GM19397 (cell line): ENCODE data around the gene PARP4.
"Not testable (repeated sequence)": the region's sequence is repeated elsewhere in the genome, so short reads cannot be mapped to it uniquely, and the experiment has no call there.

Experiments
- ATAC-seq: cut with Tn5 transposase; IDR thresholded peaks from one replicate; pipeline ENCODE4 v1.9.1; 2021; ENCODE audit warnings: mild to moderate bottlenecking, moderate library complexity; ENCODE audit not compliant: unreplicated experiment

PARP4 gene

DNA sequence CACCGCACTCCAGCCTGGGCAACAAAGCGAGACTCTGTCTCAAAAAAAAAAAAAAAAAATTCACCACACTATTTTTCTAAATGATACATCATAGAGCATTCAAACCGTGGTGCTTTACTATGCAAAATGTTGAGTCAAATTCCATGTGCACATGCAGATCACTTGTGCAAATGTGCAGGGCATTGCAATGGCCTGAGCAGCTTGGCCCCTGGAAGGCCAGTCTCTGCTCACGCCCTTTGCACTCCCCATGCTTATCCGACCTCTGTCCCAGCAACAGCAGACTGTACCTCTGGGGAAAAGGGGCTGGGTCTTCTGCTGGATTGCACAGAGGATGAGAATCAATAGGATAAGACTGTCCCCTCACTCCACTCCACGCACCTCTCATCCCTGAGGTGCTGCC, 58.5 kb downstream of the PARP4 start:
- ATAC-seq, result no peak

DNA sequence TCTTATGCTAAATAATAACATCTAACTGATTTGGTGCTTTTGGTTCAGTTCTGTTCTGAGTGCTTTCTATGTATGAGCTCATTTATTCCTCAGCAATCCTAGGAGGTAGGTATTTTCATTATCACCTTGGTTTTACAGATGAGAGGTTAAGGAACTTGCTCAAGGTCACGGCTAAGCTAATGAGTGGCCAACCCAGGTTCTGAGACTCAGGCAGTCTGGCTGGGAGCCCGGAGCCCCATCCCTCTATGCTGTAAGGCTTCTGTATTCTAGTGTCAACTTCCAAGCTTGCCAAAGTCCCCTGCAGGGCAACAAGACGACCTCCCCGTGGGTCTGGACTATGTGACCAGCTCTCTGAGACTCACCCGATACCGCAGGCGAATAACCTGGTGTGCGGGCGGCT, 60.5 kb downstream of the PARP4 start:
- ATAC-seq, result no peak

DNA sequence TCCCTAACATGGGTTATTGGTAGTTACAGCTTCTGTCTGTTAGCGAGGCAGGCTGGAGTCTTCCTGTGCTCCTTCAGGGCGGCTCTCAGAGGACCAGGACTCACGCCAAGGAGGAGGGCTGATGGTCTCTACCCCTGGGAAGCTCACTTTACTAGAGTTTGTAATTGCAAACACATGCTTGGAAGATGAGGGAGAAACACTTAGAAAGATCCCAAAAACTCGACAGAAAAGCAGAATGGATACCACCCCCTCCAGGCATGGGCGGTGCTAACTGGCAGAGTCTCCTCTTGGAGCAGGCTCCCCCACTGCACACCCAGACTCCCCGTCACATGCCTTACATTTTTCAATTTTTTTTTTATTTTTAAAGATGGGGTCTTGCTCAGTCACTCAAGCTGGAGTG, 62.0 kb downstream of the PARP4 start:
- no peak for ATAC-seq

DNA sequence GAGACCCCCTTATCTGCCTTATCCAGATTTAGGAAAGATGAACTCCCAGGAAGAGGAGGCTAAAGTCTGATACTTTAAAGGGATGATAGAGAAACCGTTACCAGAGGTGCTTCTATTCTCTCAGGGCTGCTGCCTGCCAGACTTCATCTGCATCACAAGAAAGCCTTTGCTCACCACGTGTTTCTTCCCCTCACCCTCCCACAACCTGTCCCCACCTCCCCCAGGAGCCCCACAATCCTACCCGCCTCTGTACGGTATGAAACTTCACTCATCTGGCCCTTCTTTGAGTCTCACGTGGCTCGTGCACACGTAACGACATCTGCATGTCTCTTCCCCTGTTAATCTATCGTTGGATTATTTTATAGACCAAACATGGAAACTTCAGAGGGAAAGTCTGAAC, 67.7 kb downstream of the PARP4 start:
- ATAC-seq, result not testable (repeated sequence)

DNA sequence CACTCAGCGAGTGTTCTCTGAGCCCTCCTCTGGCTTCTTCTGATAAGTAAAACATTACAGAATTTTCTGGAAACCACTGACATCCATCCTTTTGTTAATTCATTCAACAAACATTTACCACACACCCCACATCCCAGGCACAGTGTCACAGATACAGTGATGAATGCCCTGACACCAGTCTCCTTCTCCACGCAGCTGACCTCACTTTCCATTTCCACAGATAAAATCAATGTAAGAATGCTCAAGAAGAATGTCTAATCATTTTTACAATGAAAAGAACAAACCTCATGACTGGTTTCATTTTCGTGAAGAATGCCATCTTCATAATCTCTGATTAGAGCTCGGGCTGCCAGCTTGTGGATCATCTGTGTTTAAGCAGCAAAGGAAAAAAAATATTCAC, 69.2 kb downstream of the PARP4 start:
- ATAC-seq, result no peak

DNA sequence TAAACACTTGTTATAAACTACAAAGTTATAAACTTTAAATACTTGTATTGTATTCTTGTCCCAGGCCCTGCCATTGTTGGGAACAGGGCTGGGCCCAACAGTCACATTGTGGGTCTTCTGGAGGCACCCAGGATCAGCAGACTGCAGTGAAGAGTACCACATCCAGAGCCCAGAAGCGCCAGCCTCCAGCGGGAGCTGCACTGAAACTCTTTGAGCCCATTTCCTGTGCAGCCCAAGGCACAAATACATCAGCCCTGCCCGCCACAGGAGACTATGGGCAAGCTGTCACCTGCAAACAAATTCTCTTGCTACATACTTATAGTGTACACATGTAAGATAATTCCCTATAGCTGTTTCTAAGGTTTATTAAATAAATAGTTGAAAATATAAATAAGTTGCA, 86.5 kb downstream of the PARP4 start:
- ATAC-seq, result not testable (repeated sequence)

DNA sequence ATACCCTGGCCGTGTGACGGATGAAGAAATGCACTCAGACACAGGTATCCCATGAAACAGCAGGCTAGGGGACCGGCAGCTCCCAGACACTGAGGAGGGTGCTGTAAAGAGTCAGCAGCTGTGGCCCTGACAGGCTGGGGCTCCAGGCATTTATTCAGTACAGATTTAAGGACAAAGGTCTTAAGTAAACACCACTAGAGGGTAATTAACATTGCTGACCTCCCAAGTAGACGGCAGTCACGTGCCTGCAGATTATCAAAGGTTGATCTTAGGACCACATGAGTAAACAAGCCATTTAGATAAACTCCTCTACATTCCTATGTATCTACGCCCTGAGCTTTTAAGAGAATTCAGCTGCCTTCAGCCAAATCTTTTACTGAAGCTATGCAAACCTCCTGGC, 92.9 kb downstream of the PARP4 start:
- not testable (repeated sequence) for ATAC-seq

DNA sequence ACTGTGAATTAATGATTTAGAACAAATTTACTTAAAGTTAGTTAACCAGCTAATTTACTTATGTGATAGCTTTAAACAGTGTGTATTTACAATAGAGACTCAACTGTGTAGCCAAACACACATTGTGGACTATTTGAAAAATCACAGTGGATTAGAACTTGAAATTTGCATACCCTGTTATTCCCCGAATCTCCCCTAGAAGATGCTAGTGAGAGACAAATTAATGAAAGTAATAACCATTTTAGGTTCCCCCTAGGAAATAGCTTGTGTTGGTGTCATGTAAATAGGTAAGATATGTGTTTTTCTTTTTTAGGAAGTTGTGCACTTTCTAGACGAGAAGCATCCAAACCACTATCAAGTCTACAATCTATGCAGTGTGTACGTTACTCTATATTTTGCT, 104.7 kb downstream of the PARP4 start:
- ATAC-seq, result no peak

DNA sequence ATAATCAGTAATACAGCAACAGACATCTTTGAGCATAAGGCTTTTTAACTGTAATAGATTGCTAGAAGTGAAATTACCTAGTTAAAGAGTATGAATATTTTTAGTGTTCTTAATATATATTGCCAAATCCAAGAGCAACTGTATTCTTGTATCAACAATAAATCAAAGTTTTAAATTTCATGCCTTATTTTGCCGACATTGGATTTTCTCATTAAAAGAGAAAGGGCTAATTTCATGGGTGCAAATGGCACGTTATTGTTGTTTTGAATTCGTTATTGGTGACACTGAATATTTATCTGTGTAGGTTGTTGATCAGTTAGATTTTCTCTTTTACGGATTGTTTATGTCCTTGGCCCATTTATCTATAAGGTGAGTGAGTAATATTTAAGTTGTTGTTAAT, 106.1 kb downstream of the PARP4 start:
- ATAC-seq, result no peak

DNA sequence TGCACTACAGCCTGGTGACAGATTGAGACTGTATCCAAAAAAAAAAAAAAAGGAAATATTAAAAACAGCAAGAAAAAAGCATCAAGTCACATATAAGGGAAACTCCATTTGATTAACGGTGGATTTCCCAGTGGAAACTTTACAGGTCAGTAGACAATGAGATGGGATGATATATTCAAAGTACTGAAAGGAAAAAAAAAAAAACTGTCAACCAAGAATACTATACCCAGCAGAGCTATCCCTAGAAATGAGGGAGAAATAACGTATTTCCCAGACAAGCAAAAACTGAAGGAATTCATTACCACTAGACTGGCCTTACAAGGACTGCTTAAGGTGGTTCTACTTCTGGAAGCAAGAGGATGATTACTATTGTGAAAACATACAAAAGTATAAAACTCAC, 115.8 kb downstream of the PARP4 start:
- no peak for ATAC-seq

DNA sequence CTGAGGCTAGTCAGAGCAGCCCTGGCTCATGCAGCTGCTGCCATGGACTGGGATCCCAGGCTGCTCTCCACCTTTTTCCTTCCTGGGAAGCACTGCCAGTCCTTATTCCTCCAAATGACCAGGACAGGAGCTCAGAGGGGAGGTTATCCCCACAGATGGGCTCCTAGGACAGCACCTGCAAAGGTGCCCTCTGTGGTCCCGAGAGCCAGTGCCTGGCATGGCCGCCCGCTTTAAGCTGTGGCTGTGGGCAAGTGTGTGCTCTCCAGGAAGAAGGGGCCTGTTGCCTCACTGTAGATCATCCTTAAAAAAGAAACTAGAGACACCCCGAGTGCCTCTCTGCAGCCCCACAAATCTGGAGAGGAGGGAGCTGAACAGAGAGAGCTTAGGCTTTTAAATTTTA, 119.6 kb downstream of the PARP4 start:
- ATAC-seq, result no peak

DNA sequence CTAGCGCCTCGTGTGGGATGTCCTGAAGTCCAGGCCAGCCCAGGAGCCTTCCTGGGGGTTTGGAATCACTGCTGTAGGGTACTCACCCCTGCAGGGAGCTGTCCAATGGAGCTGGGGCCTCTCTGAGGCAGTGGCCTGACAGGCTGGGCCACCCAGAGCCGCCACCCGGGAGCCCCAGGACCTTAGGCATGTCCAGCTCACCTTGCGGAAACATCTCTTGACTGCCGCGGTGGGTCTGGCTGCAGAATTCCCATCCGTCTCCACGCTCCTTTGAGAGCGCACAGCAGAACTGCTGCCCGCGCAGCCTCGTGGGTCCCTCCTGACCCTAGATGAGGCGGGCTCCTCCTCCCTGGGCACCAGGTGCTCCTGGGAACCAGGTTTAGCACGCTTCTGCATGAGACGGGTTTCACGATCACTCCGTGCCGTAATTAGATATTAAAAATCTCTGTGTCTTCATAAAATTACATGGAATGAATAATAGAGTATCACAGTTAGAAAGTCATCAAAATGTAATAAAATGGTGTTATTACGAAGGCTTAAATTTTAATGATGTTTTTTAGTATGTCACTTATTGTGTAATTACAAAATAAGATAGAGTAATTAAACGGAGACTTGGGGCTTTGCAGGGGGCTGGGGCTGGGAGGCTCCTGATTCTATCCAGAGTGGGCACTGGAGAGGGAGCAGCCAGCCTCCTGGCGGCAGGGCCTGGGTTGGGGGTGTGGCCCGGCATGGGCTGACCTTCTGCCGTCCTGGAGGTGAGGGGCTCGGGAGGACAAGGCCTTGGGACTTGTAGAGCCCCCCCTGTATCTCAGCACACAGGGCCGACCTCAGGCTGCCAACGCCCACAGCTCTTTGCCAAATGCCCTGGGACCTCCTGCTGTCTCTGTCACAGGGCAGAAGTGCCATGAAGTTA, 120.6 kb downstream of the PARP4 start:
- ATAC-seq, result not testable (repeated sequence)

DNA sequence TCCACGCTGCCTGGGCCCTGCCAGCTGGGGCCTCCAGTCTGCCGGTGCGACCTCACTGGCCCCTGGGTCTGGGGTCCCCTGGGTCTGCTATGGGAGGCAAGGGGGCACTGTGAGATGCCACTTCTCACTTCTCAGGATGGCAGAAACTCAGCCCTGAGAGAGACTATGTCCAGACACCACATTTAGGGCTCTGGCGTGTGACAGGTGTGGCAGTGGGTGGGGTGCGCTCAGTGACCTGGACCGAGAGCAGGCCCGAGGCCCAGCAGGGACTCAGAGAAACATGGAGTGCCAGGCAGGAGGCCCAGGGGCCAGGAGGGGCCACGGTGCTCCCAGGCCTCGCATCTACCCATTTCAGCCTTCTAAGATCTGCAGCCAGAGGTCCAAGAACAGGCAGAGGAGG, 121.8 kb downstream of the PARP4 start:
- not testable (repeated sequence) for ATAC-seq

DNA sequence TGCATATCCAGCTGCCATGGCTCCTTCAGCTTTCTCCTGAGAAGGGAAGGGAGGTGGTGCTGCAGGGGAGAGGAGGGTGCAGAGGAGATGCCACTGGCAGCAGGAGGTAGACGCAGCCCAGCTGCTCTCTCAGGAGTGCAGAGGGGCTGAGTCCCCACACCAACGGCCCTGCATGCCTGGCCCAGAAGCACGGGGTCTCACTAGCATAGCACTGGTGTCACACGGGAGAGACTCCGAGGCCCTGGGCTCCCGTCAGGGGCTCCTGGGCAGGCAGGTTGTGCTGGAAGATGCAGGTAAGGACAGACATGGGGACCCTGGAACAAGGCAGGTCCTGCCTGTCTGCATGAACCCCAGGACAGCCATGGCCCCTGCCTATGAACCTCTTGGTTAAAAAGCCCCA, 123.1 kb downstream of the PARP4 start:
- no peak for ATAC-seq

DNA sequence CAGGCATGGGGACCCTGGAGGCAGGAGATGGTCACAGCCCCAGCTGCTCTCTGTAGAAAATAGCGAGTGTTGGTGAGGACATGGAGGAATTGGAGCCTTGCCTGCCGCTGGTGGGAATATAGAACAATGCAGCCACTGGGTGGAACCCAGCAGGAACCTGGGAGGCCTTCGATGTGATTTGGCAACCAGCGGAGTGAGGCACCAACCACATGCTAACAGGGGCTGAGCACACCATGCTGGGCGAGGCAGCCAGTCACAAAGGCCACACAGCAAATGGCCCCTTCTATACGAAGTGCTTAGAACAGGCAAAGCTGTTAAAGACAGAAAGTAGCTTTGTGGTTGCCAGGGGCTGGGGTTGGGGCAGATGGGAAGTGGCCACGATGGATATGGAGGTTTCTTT, 123.8 kb downstream of the PARP4 start:
- ATAC-seq, result not testable (repeated sequence)

DNA sequence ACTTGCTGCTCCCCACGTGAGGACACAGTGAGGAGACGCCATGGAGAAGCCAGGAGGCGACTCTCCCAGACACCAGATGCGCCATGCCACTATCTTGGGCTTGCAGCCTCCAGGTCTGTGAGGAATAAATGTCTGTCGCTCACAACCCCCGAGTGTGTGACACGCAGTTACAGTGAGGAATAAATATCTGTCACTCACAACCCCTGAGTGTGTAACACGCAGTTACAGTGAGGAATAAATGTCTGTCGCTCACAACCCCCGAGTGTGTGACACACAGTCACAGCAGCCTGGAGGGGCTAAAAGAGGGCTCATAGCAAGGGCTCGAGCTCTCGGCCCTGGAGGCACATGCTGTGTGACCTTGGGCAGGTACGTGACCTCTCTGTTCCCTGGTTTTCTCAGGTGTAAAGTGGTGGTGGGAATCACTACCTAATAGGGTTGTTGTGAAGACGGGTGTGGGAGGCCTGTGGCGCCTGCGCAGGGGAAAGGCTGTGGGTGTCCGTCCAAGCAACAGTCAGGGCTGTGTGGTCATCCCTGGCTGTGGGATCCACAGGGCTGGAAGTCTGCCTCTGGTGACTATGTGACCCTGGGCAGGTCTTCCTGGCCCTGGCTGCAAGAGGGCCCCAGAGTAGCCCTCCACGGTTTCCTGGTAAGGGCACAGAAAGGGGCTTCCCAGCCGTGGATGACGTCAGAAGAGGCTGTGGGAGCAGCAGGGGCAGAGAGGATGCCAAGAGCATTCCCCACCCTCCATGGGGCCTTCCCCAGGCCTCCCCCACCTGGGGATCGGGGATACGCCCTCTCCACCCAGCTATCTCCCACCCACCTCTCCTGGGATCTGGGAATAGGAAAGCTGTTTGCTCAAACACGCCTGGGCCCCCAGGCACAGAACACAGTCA, 125.5 kb downstream of the PARP4 start:
- no peak for ATAC-seq

DNA sequence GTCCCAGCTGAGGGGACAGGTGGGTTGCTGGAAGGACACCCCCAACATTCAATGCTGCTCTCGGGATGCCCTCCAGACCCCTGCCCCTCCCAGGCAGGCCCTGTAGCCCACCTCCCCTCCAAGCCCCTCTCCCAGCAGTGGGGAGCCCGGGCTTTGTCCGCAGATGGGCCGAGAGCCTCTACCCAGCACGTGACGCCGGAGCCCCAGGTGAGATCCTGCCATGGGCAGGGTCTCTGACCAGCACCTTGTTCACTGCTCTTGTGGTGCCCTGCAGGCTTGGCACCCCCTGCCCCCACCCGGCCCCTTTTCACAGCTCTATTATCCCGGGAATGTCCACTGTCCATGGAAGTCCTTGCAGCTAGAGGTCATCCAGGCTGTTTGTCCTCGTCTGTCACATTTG, 126.7 kb downstream of the PARP4 start:
- ATAC-seq, result no peak

DNA sequence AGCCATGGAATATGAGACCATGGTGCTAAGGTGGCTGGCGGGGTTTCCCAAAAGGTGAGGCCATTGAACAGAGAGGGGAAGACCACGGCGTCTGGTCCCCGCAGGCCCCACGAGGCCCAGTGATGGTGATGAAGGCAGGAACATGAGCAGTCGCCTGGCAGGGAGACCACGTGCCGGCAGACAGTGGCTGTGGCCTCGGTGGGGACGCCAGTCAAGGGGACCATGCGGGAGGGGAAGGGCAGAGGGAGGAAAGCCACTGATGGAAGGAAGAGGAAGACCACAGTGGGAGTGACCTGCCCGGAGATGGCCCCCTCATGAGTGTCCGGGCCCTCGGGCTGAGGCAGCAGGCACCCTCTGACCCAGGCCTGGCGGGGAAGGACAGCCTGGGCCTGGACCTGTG, 127.6 kb downstream of the PARP4 start:
- not testable (repeated sequence) for ATAC-seq

DNA sequence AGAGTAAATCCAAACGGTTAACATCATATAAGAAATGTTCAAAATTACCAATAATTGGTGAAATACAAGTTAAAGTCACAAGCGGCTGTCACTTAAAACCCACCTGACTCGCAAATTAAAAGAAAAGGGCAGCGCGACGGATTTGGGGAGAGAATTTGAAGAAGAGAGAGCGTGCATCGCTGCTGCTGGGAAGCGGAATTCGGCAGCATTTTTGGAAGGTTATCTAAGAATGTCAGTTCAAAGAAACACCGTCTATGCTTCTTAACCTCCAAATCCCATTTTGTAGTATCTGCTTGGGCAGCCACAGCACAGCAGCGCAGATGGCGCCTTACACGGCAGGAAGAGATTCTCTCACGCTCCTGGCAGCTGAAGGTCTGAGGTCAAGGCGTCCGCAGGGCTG, 128.5 kb downstream of the PARP4 start:
- ATAC-seq, result not testable (repeated sequence)

DNA sequence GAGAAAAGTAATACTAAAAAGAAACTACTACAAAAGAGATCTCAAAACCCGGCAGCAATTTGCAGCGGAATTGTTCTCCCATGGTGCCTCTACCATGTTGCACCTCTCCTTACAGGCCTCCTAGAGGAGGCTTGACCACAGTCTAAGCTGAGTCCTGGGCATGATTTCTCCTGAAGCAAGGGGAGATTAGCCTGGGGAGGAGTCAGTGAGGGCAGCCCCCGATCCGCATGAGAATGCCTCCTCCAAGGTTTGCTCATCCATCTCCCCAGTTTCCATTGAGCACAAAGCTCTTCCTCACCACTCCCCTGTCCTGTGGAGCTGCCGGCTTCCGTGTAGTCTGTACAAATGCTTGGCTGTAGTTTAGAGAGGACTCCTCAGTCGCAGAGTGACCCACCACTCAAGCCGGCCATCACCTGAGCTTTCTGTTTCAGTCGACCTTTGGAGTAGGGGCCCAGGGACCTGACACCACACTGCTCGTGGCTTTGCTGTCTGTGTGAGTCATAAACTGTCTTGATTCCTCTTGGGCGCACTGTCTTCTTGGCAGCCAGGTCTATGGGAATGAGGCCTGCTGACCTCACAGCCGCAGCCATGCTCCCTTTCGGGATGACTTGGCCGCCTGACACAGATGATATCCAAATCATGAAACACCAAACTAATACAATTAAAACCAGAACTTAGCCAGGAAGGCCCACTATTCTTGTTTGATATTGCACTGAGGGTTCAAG, 130.9 kb downstream of the PARP4 start:
- ATAC-seq, result no peak

DNA sequence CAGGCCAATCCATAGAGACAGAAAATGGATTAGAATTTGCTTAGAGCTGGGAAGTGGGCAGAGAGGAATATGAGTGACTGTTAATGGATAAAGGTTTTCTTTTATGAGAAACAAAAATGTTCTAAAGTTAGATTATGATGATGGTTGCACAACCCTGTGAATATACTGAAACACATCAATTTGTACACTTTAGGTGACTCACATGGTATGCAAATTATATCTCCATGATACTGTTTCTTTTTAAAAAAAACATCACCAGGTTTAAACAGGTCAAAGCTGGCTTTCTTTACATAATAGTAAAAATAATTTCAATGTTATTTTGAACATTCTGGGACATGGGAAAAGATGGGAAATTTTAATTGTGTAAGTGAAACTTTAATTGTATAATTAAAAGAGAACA, 131.7 kb downstream of the PARP4 start:
- not testable (repeated sequence) for ATAC-seq
